ENCODE data around the gene FYN.
A peak's percentile ranks its signal among the peaks of the same experiment; 100 is the strongest.

Gene FYN

DNA sequence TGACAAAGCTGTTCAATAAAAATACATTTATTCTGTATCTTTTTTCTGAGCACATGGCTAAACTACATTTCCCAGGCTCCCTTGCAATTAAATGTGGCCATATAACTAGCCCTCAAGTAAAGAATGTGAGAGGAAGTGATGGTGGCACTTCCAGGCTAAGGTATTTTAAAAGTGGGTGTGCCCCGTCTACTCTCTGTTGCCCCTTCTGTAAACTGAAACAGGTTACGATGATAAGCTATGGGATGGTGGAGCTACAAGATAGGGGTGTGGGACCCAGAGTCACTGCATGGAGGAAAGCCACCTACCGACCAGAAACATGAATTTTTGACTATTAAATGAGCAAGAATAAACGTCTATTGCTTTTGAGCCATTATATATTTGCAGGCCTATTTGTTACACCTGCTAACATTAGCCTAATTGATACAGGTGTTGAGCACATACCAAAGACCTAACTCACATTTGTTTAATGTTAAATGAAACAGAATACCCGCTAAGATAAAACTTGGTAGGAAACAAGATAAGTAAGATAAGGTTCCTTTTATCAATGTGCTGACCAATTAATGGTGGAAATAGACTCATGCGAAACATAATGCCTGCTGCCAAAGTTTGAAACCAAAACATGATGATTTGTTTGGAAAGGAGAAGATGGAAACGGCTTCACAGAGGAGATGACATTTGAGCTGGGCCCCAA lies 3.1 kb downstream of the FYN start:
- Histone ChIP-seq H3K4me3 (ENCODE audit: low read depth, low read length) (no peak overlapping the region), H3K4me1 (ENCODE audit: control insufficient read depth, insufficient read depth, low read length) (peaks cover 15% of the 10 kb centered on the region), H3K27ac (ENCODE audit: extremely low read depth, low read depth, low read length) (no peak overlapping the region), H3K36me3 (ENCODE audit: control insufficient read depth in 2 of 2, insufficient read depth in 1 of 2, low read length in 2 of 2) (no peaks in the 10 kb centered on the region), H3K9me3 (ENCODE audit: control insufficient read depth, insufficient read depth, low read depth, low read length) (no peaks in the 10 kb centered on the region)
- ChIA-PET POLR2A (interaction anchor here (0.9 kb wide), 1 partner anchor 14 kb away, joined by 3 read pairs; no protein-coding TSS in a partner anchor), CTCF (interaction anchor here (1.4 to 1.7 kb wide), 2 partner anchors 122 to 143 kb away, joined by 3 read pairs; no protein-coding TSS in a partner anchor)
- TF ChIP-seq ZNF324 (tag by site-specific recombination; IDR thresholded peaks at IDR 0.05) = no peak
- TF ChIP-seq, protein P1, sequence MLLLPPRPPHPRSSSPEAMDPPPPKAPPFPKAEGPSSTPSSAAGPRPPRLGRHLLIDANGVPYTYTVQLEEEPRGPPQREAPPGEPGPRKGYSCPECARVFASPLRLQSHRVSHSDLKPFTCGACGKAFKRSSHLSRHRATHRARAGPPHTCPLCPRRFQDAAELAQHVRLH (tag by site-specific recombination; IDR thresholded peaks at IDR 0.05) = no peak
- TF ChIP-seq ZNF843 (tag by site-specific recombination; IDR thresholded peaks at IDR 0.05) = peak; percentile 45; the same call in 1 of the 2 replicates
- no peak for TF ChIP-seq BCL6B (tag by site-specific recombination; IDR thresholded peaks at IDR 0.05)
- no peak for TF ChIP-seq ZNF701 (tag by site-specific recombination; IDR thresholded peaks at IDR 0.05)
- no peak for TF ChIP-seq BCL11B (tag by site-specific recombination; IDR thresholded peaks at IDR 0.05; ENCODE audit: low read depth)
- no peak for TF ChIP-seq ZNF155 (tag by site-specific recombination; IDR thresholded peaks at IDR 0.05)
- no peak for TF ChIP-seq ZNF423 (tag by site-specific recombination; IDR thresholded peaks at IDR 0.05)
- peak; percentile 43; the same call in 1 of the 2 replicates for TF ChIP-seq KLF1 (tag by site-specific recombination; IDR thresholded peaks at IDR 0.05)
- TF ChIP-seq WT1 (tag by site-specific recombination; IDR thresholded peaks at IDR 0.05) = no peak
- TF ChIP-seq ZBTB21 (tag by site-specific recombination; IDR thresholded peaks at IDR 0.05) = no peak
- peak; percentile 57; the same call in 1 of the 2 replicates for TF ChIP-seq ZXDB (tag by site-specific recombination; IDR thresholded peaks at IDR 0.05)
- TF ChIP-seq, protein P2, sequence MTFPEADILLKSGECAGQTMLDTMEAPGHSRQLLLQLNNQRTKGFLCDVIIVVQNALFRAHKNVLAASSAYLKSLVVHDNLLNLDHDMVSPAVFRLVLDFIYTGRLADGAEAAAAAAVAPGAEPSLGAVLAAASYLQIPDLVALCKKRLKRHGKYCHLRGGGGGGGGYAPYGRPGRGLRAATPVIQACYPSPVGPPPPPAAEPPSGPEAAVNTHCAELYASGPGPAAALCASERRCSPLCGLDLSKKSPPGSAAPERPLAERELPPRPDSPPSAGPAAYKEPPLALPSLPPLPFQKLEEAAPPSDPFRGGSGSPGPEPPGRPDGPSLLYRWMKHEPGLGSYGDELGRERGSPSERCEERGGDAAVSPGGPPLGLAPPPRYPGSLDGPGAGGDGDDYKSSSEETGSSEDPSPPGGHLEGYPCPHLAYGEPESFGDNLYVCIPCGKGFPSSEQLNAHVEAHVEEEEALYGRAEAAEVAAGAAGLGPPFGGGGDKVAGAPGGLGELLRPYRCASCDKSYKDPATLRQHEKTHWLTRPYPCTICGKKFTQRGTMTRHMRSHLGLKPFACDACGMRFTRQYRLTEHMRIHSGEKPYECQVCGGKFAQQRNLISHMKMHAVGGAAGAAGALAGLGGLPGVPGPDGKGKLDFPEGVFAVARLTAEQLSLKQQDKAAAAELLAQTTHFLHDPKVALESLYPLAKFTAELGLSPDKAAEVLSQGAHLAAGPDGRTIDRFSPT (tag by site-specific recombination; IDR thresholded peaks at IDR 0.05) = no peak
- TF ChIP-seq ZBTB1 (tag by site-specific recombination; IDR thresholded peaks at IDR 0.05) = no peak
- TF ChIP-seq ZNF621 (tag by site-specific recombination; IDR thresholded peaks at IDR 0.05) = no peak
- TF ChIP-seq ZNF133 (tag by site-specific recombination; IDR thresholded peaks at IDR 0.05) = no peak
- no peak for TF ChIP-seq ZNF670 (tag by site-specific recombination; IDR thresholded peaks at IDR 0.05; ENCODE audit: low read depth)
- no peak for TF ChIP-seq ZNF501 (tag by site-specific recombination; IDR thresholded peaks at IDR 0.05)
- TF ChIP-seq YY2 (tag by site-specific recombination; IDR thresholded peaks at IDR 0.05) = no peak
- TF ChIP-seq ZNF514 (tag by site-specific recombination; IDR thresholded peaks at IDR 0.05) = no peak
- no peak for TF ChIP-seq MZF1 (tag by site-specific recombination; IDR thresholded peaks at IDR 0.05; ENCODE audit: borderline replicate concordance)
- TF ChIP-seq, protein P3, sequence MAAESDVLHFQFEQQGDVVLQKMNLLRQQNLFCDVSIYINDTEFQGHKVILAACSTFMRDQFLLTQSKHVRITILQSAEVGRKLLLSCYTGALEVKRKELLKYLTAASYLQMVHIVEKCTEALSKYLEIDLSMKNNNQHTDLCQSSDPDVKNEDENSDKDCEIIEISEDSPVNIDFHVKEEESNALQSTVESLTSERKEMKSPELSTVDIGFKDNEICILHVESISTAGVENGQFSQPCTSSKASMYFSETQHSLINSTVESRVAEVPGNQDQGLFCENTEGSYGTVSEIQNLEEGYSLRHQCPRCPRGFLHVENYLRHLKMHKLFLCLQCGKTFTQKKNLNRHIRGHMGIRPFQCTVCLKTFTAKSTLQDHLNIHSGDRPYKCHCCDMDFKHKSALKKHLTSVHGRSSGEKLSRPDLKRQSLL (tag by site-specific recombination; IDR thresholded peaks at IDR 0.05) = no peak
- TF ChIP-seq, protein P4, sequence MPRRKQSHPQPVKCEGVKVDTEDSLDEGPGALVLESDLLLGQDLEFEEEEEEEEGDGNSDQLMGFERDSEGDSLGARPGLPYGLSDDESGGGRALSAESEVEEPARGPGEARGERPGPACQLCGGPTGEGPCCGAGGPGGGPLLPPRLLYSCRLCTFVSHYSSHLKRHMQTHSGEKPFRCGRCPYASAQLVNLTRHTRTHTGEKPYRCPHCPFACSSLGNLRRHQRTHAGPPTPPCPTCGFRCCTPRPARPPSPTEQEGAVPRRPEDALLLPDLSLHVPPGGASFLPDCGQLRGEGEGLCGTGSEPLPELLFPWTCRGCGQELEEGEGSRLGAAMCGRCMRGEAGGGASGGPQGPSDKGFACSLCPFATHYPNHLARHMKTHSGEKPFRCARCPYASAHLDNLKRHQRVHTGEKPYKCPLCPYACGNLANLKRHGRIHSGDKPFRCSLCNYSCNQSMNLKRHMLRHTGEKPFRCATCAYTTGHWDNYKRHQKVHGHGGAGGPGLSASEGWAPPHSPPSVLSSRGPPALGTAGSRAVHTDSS (tag by site-specific recombination; IDR thresholded peaks at IDR 0.05) = no peak
- TF ChIP-seq PRDM1 (tag by site-specific recombination; IDR thresholded peaks at IDR 0.05) = no peak
- no peak for TF ChIP-seq ZNF202 (tag by site-specific recombination; IDR thresholded peaks at IDR 0.05; ENCODE audit: borderline replicate concordance)
- no peak for TF ChIP-seq ZSCAN5A (tag by site-specific recombination; IDR thresholded peaks at IDR 0.05)
- TF ChIP-seq ZNF223 (tag by site-specific recombination; IDR thresholded peaks at IDR 0.05) = no peak
- TF ChIP-seq ZNF302 (tag by site-specific recombination; IDR thresholded peaks at IDR 0.05; ENCODE audit: low read depth) = no peak
- TF ChIP-seq ZNF175 (tag by site-specific recombination; IDR thresholded peaks at IDR 0.05) = no peak
- TF ChIP-seq, protein P5, sequence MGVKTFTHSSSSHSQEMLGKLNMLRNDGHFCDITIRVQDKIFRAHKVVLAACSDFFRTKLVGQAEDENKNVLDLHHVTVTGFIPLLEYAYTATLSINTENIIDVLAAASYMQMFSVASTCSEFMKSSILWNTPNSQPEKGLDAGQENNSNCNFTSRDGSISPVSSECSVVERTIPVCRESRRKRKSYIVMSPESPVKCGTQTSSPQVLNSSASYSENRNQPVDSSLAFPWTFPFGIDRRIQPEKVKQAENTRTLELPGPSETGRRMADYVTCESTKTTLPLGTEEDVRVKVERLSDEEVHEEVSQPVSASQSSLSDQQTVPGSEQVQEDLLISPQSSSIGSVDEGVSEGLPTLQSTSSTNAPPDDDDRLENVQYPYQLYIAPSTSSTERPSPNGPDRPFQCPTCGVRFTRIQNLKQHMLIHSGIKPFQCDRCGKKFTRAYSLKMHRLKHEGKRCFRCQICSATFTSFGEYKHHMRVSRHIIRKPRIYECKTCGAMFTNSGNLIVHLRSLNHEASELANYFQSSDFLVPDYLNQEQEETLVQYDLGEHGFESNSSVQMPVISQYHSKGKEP (tag by site-specific recombination; IDR thresholded peaks at IDR 0.05) = no peak

Data from HEK293 (cell line).